ENCODE results near the gene CHURC1. TPM values are rescaled to one million over a fixed set of nuclear protein-coding genes. Genes with fewer than 3 reads are reported as not detected.

The CHURC1 gene
- total and polyA plus RNA-seq, 2 of the 13 experiments (the other 11 are each of a cell fraction or from before 2014, with no cell fraction given) = 41.1 to 74.4 TPM

DNA sequence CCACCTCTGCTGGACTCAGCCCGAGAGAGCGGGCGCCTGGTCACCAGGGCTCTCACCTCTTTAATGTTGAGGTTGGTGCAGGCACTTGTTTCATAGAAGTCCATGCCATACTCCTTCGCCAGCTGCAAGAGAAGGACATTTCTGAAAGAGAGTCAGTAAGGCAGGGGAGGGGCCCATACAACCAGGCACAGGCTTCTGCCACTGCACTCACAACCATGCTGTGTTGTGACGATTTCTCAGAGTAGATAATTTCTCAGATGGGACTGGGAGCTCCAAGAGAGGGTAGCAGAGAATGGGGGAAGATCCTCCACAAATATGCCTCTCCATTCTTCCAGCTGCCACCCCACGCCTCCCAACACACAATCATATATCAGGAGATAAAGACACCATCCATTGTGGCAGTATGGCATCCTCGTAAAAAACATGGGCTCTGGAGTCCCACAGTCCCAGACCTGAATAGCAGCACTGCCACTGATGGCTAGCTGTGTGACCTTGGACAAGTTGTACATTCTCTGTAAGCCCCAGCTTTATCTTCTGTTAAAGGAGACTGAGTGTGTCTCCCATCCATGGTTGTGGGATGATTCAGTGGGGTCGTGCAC lies 34.5 kb downstream of the CHURC1 start (continued):
- no peak for TF ChIP-seq ATF7 (IDR thresholded peaks at IDR 0.05)
- TF ChIP-seq ATF7 (CRISPR knock-in tag; IDR thresholded peaks at IDR 0.05) = 0 out of 2 replicates have a peak, but pooled peaks have one; percentile 32
- TF ChIP-seq ESRRA (CRISPR knock-in tag; IDR thresholded peaks at IDR 0.05; ENCODE audit: low read depth) = 0 out of 2 replicates have a peak, but pooled peaks have one; percentile 48
- TF ChIP-seq ZNF678 (CRISPR knock-in tag; IDR thresholded peaks at IDR 0.05) = no peak
- no peak for TF ChIP-seq NPAS2 (CRISPR knock-in tag; IDR thresholded peaks at IDR 0.05; ENCODE audit: borderline replicate concordance)
- TF ChIP-seq, protein P1, sequence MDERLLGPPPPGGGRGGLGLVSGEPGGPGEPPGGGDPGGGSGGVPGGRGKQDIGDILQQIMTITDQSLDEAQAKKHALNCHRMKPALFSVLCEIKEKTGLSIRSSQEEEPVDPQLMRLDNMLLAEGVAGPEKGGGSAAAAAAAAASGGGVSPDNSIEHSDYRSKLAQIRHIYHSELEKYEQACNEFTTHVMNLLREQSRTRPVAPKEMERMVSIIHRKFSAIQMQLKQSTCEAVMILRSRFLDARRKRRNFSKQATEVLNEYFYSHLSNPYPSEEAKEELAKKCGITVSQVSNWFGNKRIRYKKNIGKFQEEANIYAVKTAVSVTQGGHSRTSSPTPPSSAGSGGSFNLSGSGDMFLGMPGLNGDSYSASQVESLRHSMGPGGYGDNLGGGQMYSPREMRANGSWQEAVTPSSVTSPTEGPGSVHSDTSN (CRISPR knock-in tag; IDR thresholded peaks at IDR 0.05) = no peak
- TF ChIP-seq TBX3 (IDR thresholded peaks at IDR 0.05; ENCODE audit: borderline replicate concordance) = no peak
- no peak for TF ChIP-seq NCOA1 (CRISPR knock-in tag; IDR thresholded peaks at IDR 0.05)
- TF ChIP-seq ZNF350 (CRISPR knock-in tag; IDR thresholded peaks at IDR 0.05; ENCODE audit: borderline replicate concordance, low read depth) = peak; percentile 25; the same call in 1 of the 2 replicates
- TF ChIP-seq, protein P2, sequence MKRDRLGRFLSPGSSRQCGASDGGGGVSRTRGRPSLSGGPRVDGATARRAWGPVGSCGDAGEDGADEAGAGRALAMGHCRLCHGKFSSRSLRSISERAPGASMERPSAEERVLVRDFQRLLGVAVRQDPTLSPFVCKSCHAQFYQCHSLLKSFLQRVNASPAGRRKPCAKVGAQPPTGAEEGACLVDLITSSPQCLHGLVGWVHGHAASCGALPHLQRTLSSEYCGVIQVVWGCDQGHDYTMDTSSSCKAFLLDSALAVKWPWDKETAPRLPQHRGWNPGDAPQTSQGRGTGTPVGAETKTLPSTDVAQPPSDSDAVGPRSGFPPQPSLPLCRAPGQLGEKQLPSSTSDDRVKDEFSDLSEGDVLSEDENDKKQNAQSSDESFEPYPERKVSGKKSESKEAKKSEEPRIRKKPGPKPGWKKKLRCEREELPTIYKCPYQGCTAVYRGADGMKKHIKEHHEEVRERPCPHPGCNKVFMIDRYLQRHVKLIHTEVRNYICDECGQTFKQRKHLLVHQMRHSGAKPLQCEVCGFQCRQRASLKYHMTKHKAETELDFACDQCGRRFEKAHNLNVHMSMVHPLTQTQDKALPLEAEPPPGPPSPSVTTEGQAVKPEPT (CRISPR knock-in tag; IDR thresholded peaks at IDR 0.05; ENCODE audit: low read depth) = 0 out of 2 replicates have a peak, but pooled peaks have one; percentile 43
- TF ChIP-seq PTBP1 (IDR thresholded peaks at IDR 0.05; ENCODE audit: low read depth, low read length, poor library complexity, severe bottlenecking) = no peak
- TF ChIP-seq ZNF639 (CRISPR knock-in tag; conservative IDR thresholded peaks at IDR 0.05) = no peak
- TF ChIP-seq, protein P3, sequence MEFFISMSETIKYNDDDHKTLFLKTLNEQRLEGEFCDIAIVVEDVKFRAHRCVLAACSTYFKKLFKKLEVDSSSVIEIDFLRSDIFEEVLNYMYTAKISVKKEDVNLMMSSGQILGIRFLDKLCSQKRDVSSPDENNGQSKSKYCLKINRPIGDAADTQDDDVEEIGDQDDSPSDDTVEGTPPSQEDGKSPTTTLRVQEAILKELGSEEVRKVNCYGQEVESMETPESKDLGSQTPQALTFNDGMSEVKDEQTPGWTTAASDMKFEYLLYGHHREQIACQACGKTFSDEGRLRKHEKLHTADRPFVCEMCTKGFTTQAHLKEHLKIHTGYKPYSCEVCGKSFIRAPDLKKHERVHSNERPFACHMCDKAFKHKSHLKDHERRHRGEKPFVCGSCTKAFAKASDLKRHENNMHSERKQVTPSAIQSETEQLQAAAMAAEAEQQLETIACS (CRISPR knock-in tag; IDR thresholded peaks at IDR 0.05) = no peak
- TF ChIP-seq, protein P4, sequence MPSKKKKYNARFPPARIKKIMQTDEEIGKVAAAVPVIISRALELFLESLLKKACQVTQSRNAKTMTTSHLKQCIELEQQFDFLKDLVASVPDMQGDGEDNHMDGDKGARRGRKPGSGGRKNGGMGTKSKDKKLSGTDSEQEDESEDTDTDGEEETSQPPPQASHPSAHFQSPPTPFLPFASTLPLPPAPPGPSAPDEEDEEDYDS (CRISPR knock-in tag; IDR thresholded peaks at IDR 0.05) = peak; percentile 8; the same call in 1 of the 2 replicates
- no peak for TF ChIP-seq ZNF44 (CRISPR knock-in tag; IDR thresholded peaks at IDR 0.05)
- TF ChIP-seq, protein P5, sequence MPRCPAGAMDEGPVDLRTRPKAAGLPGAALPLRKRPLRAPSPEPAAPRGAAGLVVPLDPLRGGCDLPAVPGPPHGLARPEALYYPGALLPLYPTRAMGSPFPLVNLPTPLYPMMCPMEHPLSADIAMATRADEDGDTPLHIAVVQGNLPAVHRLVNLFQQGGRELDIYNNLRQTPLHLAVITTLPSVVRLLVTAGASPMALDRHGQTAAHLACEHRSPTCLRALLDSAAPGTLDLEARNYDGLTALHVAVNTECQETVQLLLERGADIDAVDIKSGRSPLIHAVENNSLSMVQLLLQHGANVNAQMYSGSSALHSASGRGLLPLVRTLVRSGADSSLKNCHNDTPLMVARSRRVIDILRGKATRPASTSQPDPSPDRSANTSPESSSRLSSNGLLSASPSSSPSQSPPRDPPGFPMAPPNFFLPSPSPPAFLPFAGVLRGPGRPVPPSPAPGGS (CRISPR knock-in tag; IDR thresholded peaks at IDR 0.05) = no peak
- TF ChIP-seq, protein P6, sequence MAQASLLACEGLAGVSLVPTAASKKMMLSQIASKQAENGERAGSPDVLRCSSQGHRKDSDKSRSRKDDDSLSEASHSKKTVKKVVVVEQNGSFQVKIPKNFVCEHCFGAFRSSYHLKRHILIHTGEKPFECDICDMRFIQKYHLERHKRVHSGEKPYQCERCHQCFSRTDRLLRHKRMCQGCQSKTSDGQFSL (CRISPR knock-in tag; IDR thresholded peaks at IDR 0.05) = no peak
- peak; percentile 13; the same call in 1 of the 2 replicates for TF ChIP-seq HBP1 (CRISPR knock-in tag; IDR thresholded peaks at IDR 0.05; ENCODE audit: low read depth)
- no peak for TF ChIP-seq SRSF9 (IDR thresholded peaks at IDR 0.05; ENCODE audit: borderline replicate concordance, insufficient read depth, low read depth, low read length, poor library complexity, severe bottlenecking)
